ENCODE data around the gene PCSK5. TPM values are rescaled to one million over a fixed set of nuclear protein-coding genes. Genes with fewer than 3 reads are reported as not detected.

The PCSK5 gene
- total RNA-seq, 1 donor from 2014 or later: 0.79 TPM

GRCh38 chr9:76232861-76233489 is 342.5 kb downstream of the PCSK5 start:
- DNase-seq (ENCODE audit: low read depth in 2 of 2): no peak

DNA sequence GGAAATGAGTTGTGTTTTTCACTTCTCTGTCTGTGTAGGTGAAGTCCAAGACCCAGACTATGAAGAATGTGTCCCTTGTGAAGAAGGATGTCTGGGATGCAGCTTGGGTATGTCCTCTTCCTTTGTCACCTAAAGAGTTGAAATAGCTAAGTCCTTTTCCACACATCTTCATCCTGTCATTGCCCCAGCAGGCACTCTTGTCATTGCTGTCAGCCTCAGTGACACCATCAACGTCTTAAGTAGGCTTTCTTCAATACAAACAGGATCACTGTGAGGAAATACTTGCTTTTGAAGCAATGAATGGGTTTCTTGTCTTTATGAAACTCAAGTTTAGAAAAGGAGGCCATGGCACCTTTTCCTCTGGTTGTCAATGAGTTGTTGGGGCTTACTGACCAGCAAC is 350.1 kb downstream of the PCSK5 start:
- DNase-seq (ENCODE audit: low read depth in 2 of 2): no peak

- DNase-seq (ENCODE audit: low read depth in 2 of 2): no peak
These were observed 355.0 kb downstream of the PCSK5 start for GRCh38 chr9:76245518-76245917.

- DNase-seq (ENCODE audit: low read depth in 2 of 2): no peak
These were observed 356.2 kb downstream of the PCSK5 start for GRCh38 chr9:76246680-76247079.

DNA sequence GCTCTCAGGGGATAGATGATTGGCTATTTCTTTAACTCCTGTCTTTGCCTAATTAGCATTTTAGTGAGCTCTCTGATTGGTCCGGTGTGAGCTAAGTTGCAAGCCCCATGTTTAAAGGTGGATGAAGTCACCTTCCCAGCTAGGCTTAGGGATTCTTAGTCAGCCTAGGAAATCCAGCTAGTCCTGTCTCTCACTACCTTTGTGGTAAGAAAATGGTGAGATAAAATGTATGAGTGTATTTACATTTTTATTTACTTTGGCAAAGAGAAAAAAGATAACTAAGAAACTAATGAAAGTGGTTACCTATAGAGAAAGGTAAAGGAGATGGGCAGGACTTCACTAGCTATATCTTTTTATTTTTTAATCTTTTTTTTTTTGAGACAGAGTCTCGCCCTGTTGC is 357.0 kb downstream of the PCSK5 start:
- DNase-seq (ENCODE audit: low read depth in 2 of 2): no peak

DNA sequence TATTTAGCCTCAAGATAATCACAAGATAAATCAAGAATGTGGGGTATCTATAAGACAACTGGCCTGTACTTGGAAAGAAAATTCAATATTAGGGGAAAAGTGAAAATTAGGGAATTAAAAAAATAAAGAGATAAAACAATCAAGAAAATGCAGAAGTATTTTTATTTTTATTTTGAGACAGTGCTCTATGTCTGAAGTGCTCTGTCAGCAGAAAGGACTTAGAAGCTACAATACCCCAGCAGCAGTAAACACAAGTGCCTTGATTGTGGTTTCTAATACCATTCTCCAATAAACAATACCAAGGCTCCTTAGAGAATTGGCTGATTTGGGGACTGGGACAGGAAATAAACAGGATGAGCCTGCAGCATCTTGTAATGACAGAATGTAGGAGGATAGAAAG is 358.8 kb downstream of the PCSK5 start:
- no peak for DNase-seq (ENCODE audit: low read depth in 2 of 2)

- DNase-seq (ENCODE audit: low read depth in 2 of 2): peak in 1 of 2 donors; percentile 10
These were observed 365.4 kb downstream of the PCSK5 start for GRCh38 chr9:76255781-76256455.

DNA sequence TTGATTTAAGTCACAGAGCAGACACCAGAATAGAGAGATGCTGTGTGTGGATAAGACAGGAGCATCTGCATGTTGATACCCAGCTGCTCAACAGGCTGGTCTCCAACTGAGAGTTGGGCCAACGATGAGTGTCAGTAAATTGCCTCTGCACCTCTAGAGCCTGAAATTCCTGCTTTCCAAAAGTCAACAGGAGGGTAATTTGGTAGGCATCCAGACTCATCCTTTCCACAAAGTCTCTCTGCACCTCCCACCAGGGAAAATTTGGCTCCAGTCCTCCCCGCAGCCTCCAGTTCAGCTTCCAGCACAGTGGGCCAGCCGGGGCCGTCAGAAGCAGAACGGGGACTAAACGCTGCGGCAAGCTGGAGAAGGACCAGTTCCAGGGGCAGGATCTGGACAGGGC is 366.8 kb downstream of the PCSK5 start:
- DNase-seq (ENCODE audit: low read depth in 2 of 2): no peak

DNA sequence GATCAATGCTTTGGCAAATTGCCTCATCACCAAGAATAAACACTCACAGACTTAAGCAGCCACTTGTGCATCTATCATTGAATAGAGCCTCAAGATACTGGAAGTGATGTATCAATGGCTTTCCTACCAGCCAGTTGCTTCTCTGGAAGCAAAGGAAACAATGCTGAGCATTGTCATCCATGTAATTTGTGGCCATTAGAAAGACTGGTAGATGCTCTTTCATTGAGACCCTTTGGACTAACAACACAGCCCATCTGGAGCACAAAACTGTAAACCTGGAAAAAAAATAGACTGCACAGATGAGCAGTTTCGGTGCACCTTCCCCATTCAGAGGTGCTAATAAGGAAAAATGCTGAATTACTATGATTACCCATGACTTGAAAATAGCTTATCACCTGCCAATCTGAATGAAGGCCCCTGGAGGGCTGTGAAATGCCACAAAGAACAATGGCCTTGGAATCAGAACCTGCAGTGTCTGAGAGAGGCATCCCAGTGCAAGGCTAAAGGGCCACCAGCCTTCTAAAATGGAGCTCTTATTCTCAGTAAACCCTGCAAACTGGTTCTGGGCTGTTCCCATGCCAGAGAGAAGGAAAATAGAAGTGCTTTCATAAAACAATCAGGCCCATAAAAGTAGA is 376.3 kb downstream of the PCSK5 start:
- DNase-seq (ENCODE audit: low read depth in 2 of 2): no peak

DNA sequence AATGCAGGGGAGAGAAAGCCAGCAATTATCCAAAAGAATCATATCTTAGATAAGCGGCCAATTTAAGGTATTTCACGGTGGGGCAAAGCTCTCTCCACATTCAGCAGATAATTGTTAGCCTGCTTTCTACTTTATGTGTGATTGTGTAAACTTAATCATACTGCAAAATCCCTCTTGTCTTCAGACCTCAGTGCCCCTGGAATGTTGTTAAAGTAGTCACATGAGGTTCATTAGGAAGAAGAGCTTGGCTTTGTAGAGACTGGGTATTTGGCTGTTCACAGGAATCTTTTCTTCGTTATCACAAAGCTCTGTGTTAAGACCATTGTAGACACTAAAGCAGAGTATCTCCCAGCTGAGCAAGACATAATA is 376.8 kb downstream of the PCSK5 start:
- no peak for DNase-seq (ENCODE audit: low read depth in 2 of 2)

- peak in 1 of 2 donors; percentile 41 for DNase-seq (ENCODE audit: low read depth in 2 of 2)
These were observed 379.3 kb downstream of the PCSK5 start for GRCh38 chr9:76269789-76270188.

DNA sequence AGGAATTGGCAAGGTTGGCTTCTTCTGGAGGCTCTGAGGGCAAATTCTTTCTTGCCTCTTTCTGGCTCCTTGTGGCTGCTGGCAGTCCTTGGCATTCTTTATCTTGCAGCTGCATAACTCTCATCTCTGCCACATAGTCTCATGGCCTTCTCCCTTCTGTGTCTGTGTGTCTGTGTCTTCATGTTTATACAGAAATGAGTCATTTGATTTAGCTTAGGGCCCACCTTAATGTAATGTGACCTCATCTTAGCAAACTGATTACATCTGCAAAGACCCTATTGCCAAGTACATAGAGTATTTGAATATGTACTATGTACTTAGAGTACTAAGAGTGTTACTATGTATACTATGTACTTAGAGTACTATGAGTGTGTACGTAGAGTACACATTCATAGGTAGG is 381.3 kb downstream of the PCSK5 start:
- no peak for DNase-seq (ENCODE audit: low read depth in 2 of 2)

GRCh38 chr9:76289042-76289441 is 398.6 kb downstream of the PCSK5 start:
- DNase-seq (ENCODE audit: low read depth in 2 of 2): no peak

- DNase-seq (ENCODE audit: low read depth in 2 of 2): no peak
These were observed 399.2 kb downstream of the PCSK5 start for GRCh38 chr9:76289703-76290102.

GRCh38 chr9:76290555-76290954 is 400.1 kb downstream of the PCSK5 start:
- no peak for DNase-seq (ENCODE audit: low read depth in 2 of 2)

GRCh38 chr9:76292246-76292645 is 401.8 kb downstream of the PCSK5 start:
- peak in 1 of 2 donors; percentile 5 for DNase-seq (ENCODE audit: low read depth in 2 of 2)

DNA sequence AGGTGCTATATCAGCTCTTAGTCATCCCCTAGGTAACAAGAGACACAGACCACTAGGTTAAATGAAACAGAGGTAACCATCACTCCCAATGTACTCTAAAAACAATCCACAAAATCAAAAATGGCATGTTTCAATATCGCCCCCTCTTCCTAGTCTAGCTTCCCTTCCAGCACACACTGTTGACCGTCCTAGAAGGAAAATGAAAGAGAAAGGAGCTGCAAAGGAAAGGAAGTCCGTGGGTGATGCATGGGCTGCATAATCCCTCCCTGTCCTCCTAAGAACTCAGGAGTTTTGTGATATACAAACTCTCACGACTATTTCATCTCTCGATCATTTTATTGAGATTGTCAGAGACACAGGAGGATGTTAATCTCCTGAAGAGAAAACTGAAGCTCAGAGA is 402.2 kb downstream of the PCSK5 start:
- no peak for DNase-seq (ENCODE audit: low read depth in 2 of 2)

GRCh38 chr9:76294301-76294700 is 403.8 kb downstream of the PCSK5 start:
- DNase-seq (ENCODE audit: low read depth in 2 of 2): no peak

- no peak for DNase-seq (ENCODE audit: low read depth in 2 of 2)
These were observed 406.3 kb downstream of the PCSK5 start for GRCh38 chr9:76296561-76297310.

DNA sequence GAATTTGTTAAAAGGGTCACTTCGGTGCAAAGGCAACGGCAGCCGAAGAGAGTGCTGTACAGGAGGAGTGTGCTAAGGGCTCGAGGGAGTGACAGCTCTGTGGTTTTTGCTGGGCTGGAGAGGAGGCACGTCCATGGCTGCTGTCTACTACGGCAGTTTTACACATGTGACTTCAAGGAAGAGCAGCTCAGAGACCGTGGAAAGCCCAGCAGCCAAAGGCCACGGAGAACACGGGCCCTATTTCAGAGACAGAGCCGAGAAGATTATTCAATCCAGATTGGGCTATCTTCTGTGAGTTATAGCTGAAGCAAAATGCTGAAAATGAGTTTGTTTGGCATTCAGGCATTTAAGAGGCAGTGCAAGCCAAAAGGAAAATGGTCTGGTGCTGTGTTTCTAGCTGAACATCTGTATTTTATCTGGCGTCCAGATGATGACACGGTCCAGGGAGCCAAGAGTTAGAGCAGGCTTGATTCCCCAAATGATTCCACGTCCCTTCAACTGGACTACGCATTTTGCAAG is 407.3 kb downstream of the PCSK5 start:
- DNase-seq (ENCODE audit: low read depth in 2 of 2): peak in 1 of 2 donors; percentile 13

DNA sequence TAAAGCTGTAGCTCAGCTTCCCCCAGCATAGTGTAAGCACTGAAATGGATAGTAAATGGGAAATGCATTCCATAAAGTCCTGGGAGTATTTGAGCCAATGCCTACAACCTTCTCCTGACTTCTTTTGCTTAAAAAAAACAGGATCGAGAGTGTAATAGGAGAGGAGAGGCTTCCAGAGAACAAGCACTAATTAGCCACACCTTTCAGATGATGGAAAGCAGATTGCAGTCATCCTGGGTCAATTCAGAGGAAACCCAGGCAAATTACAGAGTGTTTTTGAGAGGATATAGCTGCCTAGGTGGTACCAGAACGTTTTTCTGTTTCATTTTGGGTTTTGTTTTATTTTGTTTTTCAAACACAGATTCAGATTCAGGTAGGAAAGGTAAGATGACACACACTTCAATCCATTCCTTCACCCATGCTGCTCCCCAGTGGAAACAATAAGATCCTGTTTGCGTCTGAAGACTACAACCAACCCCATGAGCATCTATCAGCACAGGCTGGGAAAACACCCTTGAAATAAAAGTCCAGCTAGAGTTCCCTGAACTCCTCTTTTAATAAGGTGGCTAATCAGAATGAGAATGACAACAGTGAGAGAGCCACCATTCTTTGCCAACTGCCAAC is 408.2 kb downstream of the PCSK5 start:
- no peak for DNase-seq (ENCODE audit: low read depth in 2 of 2)

DNA sequence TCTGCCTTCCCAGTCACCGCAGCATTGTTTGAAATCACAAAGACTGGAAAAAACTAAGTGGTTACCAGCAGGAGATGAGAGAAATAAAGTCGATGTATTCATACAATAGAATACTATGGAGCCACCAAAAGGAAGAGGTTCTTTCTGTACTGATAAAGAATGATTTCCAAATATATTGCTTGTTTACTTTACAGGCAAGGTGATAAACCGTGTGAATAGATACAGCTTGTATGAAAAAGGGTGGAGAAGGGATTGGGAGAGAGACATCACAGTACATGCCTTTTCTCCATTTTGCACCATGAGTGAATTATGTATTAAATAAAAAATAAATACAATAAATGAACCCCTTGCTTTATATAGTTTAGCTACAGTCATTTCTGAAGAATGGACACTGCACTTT is 412.1 kb downstream of the PCSK5 start:
- no peak for DNase-seq (ENCODE audit: low read depth in 2 of 2)
